ENCODE data around the gene SLC26A1. TPM values are rescaled to one million over a fixed set of nuclear protein-coding genes. Genes with fewer than 3 reads are reported as not detected.

The SLC26A1 gene
- total RNA-seq, 4 donors from 2014 or later: 0.16 TPM; not detected in 3

GRCh38 chr4:968621-969394, 24.4 kb downstream of the SLC26A1 start:
- DNase-seq (no peak), ATAC-seq (no peak)
- in situ Hi-C loops (cut with MboI; ENCODE audit: low sequenced_read_pairs in 4 of 4) (no loop called here), intact Hi-C loops (cut with DNase I; ENCODE audit: low total_unique reads) (no loop called here)
- no peaks in the 10 kb centered on the region for H3K9me3 ChIP-seq
- no peak overlapping the region for H3K27ac ChIP-seq
- no peak for TF ChIP-seq POLR2A (IDR thresholded peaks at IDR 0.05)
- TF ChIP-seq CTCF (IDR thresholded peaks at IDR 0.05 in 4 of 5, conservative IDR thresholded peaks at IDR 0.05 in 1 of 5): no peak
- no peaks in the 10 kb centered on the region for H3K36me3 ChIP-seq
- no peak overlapping the region for H3K4me3 ChIP-seq
- H3K4me1 ChIP-seq: peaks cover 15 to 16% of the 10 kb centered on the region in 2 donors
- H3K27me3 ChIP-seq: no peaks in the 10 kb centered on the region

GRCh38 chr4:968221-968620, 25.0 kb downstream of the SLC26A1 start:
- no peaks in the 10 kb centered on the region for H3K9me3 ChIP-seq
- no peak for DNase-seq
- no peak for ATAC-seq
- no peak overlapping the region for H3K27ac ChIP-seq
- no peaks in the 10 kb centered on the region for H3K36me3 ChIP-seq
- TF ChIP-seq POLR2A (IDR thresholded peaks at IDR 0.05): no peak
- no peak for TF ChIP-seq CTCF (IDR thresholded peaks at IDR 0.05 in 4 of 5, conservative IDR thresholded peaks at IDR 0.05 in 1 of 5)
- no peaks in the 10 kb centered on the region for H3K27me3 ChIP-seq
- intact Hi-C loops (cut with DNase I; ENCODE audit: low total_unique reads) (no loop called here), in situ Hi-C loops (cut with MboI; ENCODE audit: low sequenced_read_pairs in 4 of 4) (no loop called here)
- H3K4me1 ChIP-seq: peaks cover 15 to 16% of the 10 kb centered on the region in 2 donors
- no peak overlapping the region for H3K4me3 ChIP-seq

GRCh38 chr4:967113-968104, 25.8 kb downstream of the SLC26A1 start:
- H3K27ac ChIP-seq: no peak overlapping the region
- H3K27me3 ChIP-seq: no peaks in the 10 kb centered on the region
- peaks cover 11 to 13% of the 10 kb centered on the region in 2 donors for H3K4me1 ChIP-seq
- no peak overlapping the region for H3K4me3 ChIP-seq
- intact Hi-C loops (cut with DNase I; ENCODE audit: low total_unique reads): no loop called here
- ATAC-seq: no peak
- H3K9me3 ChIP-seq: no peaks in the 10 kb centered on the region
- DNase-seq: no peak
- H3K36me3 ChIP-seq: no peaks in the 10 kb centered on the region
- no peak for TF ChIP-seq CTCF (IDR thresholded peaks at IDR 0.05 in 4 of 5, conservative IDR thresholded peaks at IDR 0.05 in 1 of 5)
- TF ChIP-seq POLR2A (IDR thresholded peaks at IDR 0.05): no peak
- in situ Hi-C loops (cut with MboI; ENCODE audit: low sequenced_read_pairs in 4 of 4): no loop called here

GRCh38 chr4:966266-967112, 26.7 kb downstream of the SLC26A1 start:
- Histone ChIP-seq H3K9me3 (no peaks in the 10 kb centered on the region), H3K27ac (no peak overlapping the region), H3K27me3 (no peaks in the 10 kb centered on the region), H3K4me1 (peaks cover 2 to 4% of the 10 kb centered on the region in 2 donors), H3K4me3 (no peak overlapping the region), H3K36me3 (peaks cover 0 to 5% of the 10 kb centered on the region in 2 donors)
- TF ChIP-seq CTCF (IDR thresholded peaks at IDR 0.05 in 4 of 5, conservative IDR thresholded peaks at IDR 0.05 in 1 of 5): no peak
- TF ChIP-seq POLR2A (IDR thresholded peaks at IDR 0.05): no peak
- intact Hi-C loops (cut with DNase I; ENCODE audit: low total_unique reads) (no loop called here), in situ Hi-C loops (cut with MboI; ENCODE audit: low sequenced_read_pairs in 4 of 4) (no loop called here)
- ATAC-seq: no peak
- DNase-seq: no peak

Measured in gastrocnemius medialis (tissue), 4 donors.